GM21526 (cell line): Measurements from ENCODE around the gene AP5B1.
"Not testable (repeated sequence)": the region's sequence is repeated elsewhere in the genome, so short reads cannot be mapped to it uniquely, and the experiment has no call there.

Experiments
- ATAC-seq: cut with Tn5 transposase; IDR thresholded peaks from one replicate; pipeline ENCODE4 v1.9.1; 2021; ENCODE audit warnings: moderate library complexity; ENCODE audit not compliant: unreplicated experiment, low FRiP score

The AP5B1 gene

GRCh38 chr11:65773784-65774411, 6.9 kb downstream of the AP5B1 start:
- no peak for ATAC-seq

DNA sequence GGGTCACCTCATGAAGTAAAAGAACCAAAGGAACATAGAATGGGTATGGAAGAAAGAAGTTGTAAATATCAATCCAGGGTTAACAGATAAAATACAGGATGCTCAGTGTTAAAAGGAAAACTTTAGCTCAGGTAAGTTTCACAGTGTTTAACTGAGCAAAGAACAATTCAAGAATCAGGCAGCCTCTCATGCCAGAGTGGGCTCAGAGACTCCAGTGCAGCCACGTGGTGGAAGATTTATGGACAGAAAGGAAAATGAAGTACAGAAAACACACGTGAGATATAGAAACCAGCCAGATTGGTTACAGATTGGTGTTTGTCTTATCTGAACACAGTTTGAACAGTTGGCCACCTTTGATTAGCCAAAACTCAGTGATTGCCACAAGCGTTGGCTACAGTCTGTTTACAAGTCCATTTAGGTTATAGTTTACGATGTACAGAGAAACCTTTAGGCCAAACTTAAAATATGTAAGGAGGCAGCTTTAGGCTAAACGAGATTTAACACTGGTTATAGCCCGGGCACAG, 9.1 kb downstream of the AP5B1 start:
- ATAC-seq, result no peak

GRCh38 chr11:65770951-65771567, 9.7 kb downstream of the AP5B1 start:
- no peak for ATAC-seq

GRCh38 chr11:65767806-65768205, 13.0 kb downstream of the AP5B1 start:
- not testable (repeated sequence) for ATAC-seq

GRCh38 chr11:65767406-65767805, 13.4 kb downstream of the AP5B1 start:
- no peak for ATAC-seq

- ATAC-seq, result no peak
Measured at GRCh38 chr11:65766535-65766934, 14.2 kb downstream of the AP5B1 start.

- ATAC-seq, result no peak
Measured at GRCh38 chr11:65764434-65764833, 16.3 kb downstream of the AP5B1 start.

DNA sequence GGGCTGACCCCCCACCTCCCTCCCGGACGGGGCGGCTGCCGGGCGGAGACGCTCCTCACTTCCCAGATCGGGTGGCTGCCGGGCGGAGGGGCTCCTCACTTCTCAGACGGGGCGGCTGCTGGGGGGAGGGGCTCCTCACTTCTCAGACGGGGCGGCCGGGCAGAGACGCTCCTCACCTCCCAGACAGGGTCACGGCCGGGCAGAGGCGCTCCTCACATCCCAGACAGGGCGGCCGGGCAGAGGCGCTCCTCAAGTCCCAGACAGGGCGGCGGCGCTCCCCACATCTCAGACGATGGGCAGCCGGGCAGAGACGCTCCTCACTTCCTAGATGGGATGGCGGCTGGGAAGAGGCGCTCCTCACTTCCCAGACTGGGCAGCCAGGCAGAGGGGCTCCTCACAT, 18.0 kb downstream of the AP5B1 start:
- not testable (repeated sequence) for ATAC-seq

DNA sequence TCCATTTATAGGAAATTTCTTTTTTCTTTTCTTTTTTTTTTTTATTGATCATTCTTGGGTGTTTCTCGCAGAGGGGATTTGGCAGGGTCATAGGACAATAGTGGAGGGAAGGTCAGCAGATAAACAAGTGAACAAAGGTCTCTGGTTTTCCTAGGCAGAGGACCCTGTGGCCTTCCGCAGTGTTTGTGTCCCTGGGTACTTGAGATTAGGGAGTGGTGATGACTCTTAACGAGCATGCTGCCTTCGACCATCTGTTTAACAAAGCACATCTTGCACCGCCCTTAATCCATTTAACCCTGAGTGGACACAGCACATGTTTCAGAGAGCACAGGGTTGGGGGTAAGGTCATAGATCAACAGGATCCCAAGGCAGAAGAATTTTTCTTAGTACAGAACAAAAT, 18.6 kb downstream of the AP5B1 start:
- ATAC-seq, result not testable (repeated sequence)

DNA sequence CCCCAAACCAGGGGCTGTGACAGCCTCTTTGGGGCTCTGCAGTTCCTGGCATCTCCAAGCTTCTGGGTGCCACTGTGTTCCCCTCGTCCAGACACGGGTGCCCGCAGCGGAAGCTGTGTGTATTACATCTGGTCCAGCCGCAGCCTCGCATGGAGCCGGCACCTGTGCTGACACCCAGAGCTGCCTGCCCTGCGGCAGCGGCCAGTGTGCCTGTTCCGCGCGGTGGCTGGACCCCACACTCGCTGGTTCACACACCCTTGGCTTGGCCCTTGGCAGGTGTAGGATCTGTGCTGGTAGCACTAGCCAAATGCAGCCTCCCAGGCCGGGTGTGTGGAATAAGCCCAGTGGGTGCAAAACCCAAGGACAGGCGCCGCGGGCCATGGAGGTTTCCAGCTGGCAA, 35.7 kb downstream of the AP5B1 start:
- ATAC-seq, result no peak

GRCh38 chr11:65744699-65745042, 36.1 kb downstream of the AP5B1 start:
- no peak for ATAC-seq

GRCh38 chr11:65744026-65744698, 36.6 kb downstream of the AP5B1 start:
- no peak for ATAC-seq

DNA sequence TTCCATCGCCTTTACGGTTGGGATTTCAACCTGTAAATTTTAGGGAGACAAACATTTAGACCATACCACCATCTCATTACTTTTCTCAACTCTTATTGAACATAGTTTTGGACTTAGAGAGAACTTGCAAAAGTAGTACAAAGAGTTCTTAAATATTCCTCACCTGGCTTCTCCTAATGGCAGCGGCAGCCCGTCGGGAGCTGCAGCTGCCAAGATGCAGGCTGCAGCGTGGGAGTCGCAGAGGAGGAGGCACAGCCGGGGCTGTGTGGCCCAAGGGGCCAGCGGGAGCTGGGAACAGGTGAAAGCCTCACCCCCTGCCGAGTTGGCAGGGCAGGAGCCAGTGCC, 37.1 kb downstream of the AP5B1 start:
- no peak for ATAC-seq

- ATAC-seq, result no peak
Measured at GRCh38 chr11:65742353-65742752, 38.4 kb downstream of the AP5B1 start.

DNA sequence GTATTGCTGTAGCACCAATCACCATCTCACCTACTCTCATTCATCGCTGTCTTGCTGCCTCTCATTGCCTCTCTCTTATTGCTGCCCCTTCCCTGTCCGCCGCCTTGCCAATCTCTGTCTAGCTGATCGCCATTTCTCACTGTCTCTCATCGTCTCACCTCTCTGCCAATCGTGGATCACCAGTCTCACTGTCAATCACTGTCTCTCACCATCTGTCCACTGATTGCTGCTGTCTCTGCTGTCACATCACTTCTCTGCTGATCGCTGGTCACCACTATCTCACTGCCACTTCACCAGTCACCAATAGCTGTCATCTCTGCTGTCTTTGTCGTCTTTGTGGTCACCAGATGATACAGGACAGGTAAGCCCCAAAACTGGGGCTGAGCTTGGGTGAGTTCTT, 39.6 kb downstream of the AP5B1 start:
- ATAC-seq, result no peak

DNA sequence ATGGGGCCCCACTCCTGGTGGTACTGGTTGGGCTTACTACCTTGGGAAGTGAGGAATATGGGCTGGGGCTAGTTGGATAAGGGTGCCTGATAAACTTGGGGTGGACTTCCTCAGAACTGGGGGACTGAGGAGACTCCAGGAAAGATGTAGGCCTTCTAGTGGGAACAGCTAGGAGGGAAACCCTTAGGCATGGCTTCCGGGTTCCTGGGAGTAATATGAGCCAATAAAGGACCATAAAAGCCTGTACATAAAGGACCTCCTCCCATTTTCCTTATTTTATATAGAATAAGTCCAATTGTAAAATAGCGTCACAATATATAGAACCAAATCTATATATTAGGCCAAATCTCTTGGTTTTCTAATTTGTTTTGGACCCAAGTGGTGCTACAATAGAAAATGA, 41.8 kb downstream of the AP5B1 start:
- no peak for ATAC-seq

- ATAC-seq, result no peak
Measured at GRCh38 chr11:65736810-65737209, 44.0 kb downstream of the AP5B1 start.

- ATAC-seq, result not testable (repeated sequence)
Measured at GRCh38 chr11:65735111-65735510, 45.7 kb downstream of the AP5B1 start.

DNA sequence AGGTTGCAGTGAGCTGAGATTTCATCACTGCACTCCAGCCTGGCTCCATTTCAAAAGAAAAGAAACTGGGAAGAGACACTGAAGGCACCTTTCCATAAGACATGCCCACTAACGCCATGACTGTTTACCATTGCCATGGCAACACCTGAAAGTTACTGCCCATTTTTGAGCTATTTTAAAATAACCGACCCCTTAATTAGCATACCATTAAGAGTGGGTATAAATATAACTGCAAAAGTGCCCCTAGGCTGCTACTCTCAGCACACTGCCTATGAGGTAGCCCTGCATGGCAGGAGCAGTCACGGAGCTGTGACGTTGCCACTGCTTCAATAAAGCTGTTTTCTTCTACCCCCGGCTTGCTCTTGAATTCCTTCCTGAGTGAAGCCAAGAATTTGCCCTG, 50.3 kb downstream of the AP5B1 start:
- no peak for ATAC-seq

DNA sequence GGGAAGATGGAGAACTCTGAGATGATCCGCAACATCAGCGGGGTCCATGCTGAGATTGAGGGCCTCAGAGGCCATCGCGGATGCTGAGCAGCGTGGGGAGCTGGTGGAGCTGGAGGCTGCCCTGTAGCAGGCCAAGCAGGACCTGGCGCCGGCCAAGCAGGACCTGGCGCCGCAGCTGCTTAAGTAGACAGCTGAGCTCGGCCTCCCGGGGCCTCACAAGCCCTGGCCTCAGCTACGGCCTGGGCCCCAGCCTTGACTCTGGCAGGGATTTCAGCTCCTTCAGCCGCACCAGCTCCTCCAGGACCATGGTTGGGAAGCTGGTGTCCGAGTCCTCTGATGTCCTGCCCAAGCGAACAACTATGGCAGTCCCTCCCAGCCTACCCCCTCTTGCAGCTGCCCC, 52.9 kb downstream of the AP5B1 start:
- ATAC-seq, result no peak

DNA sequence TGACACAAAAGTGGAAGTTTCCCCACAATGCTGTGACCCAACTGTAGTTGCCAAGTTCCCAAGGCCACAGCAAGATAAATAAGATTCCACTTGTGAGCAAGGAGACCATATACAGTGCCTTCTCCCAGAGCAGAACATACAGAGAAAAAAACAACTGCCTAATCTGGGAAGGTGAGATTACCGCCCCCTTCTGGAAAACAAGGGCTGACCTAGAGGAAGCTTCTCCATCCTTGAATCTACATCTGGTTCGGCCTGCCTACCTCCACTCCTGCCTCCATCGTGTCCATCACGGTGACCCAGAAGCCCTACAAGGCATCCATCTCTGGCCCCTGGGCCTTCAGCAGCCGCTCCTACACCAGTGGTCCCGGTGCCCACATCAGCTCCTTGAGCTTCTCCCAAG, 54.1 kb downstream of the AP5B1 start:
- no peak for ATAC-seq
